GM04504 (cell line): ENCODE results near the gene SET.

Experiments
- DNase-seq: peaks from one replicate; pipeline ENCODE4 v3.0.0-alpha.2; 2012; ENCODE audit warnings: low read depth

The SET gene

DNA sequence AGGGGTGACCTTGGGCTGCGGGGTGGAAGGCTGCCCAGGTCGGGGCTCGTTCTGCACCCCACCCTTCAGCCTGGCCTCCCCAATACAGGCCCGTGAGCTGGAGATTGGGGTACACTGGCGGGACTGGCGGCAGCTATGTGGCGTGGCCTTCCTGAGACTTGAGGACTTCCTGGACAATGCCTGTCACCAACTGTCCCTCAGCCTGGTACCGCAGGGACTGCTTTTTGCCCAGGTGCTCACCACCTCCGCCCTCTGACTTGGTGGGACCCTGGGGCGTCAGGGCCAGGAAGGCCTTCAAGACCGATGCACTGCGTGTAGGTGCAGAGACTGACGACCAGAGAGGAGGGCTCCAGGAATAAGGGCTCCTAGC, 24.4 kb downstream of the SET start:
- no peak for DNase-seq

DNA sequence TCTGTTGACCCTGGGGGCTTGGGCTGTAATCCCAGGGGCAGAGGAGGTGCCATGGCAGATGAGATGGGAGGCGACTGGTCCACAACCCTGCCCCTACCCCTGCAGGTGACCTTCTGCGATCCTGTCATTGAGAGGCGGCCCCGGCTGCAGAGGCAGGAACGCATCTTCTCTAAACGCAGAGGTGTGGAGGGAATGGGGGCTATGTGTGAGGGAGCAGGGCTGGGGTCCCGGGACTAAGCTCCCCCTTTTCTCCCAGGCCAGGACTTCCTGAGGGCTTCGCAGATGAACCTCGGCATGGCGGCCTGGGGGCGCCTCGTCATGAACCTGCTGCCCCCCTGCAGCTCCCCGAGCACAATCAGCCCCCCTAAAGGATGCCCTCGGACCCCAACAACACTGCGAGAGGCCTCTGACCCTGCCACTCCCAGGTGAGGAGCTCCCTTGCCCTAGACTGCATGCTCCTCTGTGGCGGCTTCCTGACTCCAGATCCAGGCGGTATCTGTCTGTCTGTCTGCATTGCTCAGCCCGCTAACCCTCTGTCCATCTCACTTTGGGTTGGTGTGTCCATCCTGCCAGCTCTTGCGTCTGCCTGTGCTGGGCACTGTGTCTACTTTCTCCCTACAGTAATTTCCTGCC, 25.0 kb downstream of the SET start:
- DNase-seq = no peak

DNA sequence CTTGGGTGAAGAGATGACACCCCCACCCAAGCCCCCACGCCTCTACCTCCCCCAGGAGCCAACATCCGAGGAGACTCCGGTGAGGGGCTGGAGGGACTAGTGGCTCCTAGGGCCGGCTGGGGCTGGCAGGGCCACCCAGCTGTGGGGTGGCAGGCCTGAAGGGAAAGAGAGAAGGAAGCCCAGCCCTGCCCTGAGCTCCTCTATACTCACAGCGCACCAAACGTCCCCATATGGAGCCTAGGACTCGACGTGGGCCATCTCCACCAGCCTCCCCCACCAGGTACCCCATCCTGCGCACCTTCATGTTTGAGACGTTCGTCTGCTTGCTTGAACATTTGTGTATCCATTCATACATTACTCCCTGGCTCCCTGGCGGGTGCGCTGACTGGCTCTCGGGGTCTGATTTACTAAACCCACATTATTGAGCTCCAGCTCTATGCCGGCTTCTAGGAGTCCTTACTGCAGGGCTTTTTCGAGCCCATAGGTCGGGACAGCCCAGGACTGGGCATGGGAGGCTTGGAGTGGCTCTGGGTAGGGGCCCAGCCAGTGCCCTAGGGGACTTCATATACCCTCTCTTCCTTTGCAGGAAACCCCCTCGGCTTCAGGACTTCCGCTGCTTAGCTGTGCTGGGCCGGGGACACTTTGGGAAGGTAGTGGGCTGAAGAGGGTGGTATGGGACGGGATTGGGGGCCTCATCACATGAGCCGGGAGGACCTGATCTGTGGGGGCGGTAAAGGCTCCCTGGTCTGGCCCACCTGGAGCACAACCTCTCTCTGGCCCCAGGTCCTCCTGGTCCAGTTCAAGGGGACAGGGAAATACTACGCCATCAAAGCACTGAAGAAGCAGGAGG, 25.8 kb downstream of the SET start:
- DNase-seq = no peak

DNA sequence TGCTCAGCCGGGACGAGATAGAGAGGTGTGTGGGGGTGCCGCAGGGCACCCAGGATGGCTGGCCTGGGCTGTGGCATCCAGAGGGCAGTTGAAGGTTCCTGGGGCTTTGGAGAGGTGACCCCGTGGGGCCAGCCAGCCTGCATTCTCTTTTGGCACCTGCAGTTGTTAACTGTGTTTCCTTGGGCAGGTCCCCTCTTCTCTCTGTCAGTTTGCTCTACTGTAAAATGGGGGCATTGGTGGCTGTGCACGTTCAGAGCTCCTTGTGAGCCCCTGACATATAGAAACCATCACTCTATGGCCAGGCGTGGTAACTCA, 26.4 kb downstream of the SET start:
- no peak for DNase-seq

DNA sequence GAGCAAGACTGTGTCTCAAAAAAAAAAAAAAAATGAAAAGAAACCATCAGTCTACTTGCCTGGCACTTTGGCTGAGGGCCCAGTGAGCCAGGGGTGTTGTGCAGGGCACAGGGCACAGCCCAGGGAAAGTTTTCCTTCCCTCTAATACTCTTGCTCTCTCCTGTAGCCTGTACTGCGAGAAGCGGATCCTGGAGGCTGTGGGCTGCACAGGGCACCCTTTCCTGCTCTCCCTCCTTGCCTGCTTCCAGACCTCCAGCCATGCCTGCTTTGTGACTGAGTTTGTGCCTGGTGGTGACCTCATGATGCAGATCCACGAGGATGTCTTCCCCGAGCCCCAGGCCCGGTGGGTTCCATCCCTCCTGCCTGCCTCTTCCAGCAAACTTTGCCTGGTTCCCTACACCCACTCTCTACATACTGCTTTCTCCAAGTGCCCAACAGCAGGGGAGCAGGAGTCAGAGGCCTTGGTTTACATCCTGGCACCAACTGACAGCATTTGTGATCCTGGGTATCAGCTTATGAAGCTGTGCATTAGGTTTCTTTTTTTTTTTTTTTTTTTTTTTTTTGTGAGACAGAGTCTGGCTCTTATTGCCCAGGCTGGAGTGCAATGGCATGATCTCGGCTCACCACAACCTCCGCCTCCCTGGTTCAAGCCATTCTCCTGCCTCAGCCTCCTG, 27.7 kb downstream of the SET start:
- no peak for DNase-seq

DNA sequence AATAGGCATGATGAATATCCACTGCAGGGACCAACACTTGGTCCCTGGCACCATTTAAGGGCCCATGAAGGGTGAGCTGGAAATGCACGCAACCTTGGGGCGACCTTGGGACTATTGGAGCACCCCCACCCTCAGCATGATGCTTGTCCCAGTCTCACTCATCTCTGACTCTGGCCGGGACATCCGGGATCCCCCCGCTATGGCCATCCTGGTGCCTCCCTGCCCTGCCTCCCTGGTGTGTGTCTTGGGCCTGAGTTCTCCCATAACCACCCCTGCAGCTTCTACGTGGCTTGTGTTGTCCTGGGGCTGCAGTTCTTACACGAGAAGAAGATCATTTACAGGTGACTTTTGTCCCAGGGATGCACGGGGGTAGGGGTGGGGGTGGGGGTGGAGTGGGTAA, 29.0 kb downstream of the SET start:
- no peak for DNase-seq

DNA sequence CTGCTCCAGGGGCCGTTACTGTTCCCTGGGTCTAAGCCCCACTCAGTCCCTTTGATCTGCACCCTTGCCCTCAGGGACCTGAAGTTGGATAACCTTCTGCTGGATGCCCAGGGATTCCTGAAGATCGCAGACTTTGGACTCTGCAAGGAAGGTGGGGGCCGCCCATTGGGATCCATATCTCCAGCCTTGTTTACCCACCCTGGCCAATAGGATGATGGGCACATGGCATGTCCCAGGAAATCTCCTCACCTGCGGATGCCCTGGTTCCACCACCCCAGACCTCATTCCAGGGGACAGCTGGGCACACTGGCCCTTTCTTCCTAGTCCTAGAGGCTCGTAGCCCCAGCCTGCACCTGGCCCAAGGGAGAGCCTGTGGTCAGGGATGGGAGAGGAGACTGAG, 29.5 kb downstream of the SET start:
- no peak for DNase-seq

DNA sequence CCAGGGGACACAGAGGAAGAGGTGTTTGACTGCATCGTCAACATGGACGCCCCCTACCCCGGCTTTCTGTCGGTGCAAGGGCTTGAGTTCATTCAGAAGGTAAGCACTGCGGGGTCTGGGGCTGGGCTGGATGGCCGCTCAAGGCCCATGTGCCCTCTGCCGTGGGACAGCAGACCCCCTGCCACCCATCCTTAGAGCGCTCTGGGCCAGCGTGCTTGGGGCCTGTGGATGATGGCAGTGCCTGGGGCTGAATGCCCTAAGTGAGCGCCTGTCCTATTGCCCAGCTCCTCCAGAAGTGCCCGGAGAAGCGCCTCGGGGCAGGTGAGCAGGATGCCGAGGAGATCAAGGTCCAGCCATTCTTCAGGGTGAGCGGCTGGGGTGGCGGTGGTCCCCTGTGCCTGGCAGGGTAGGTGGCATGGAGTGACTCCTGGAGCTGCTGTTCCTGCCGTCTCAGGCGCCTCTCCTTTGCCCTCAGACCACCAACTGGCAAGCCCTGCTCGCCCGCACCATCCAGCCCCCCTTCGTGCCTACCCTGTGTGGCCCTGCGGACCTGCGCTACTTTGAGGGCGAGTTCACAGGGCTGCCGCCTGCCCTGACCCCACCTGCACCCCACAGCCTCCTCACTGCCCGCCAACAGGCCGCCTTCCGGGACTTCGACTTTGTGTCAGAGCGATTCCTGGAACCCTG, 31.0 kb downstream of the SET start:
- DNase-seq = no peak

DNA sequence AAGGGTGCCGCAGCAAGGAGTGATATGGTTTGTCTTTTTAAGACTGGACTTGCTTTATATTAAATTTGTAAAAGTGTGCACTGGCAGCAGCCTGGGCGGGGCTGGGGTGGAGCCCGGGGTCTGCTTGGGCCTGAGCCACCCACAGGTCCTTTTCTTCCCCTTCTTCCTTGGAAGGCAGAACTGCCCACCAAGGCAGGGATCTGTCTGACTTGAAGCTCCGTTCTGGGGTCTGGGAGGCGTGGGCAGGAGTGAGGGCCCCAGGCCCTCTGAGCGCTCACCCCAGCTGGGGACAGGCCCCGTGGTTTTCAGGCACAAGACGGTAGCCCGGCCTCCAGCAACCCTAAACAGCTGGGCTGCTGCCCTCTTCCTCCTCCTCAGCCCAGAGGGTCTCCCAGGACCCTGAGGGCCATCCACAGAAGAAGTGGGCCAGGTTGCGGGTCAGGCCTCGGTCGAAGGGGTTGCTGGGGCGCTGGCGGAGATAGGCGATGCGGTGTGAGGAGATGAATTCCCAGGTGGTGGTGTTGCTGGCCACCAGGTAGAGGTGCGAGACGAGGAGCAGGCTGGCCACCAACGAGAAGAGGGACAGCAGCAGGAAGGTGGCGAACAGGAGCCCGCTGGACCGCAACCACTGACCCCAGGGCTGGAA, 31.9 kb downstream of the SET start:
- DNase-seq = no peak

DNA sequence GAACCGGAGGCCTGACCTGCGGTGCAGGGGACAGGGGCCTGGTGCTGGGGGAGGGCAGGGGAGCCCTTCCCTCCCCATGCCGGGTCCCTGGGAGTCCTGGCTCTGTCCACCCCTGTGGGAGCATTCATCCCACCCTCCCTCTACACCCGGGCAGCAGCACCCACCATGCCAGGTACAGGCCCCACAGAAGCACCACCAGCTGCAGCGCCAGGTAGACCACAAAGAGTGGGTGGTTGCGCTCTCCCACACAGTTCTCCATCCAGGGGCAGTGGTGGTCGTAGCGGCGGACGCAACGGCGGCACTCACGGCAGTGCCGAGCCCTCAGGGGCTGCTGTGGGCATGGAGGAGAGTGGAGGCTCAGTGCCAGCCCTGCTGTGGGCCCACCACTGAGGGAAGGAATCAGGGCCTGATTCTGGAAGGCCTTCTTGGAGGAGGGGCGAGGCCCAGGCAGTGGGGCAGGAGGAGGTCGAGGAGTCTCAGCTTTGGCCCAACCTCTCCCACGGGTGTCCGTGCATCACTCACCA, 32.5 kb downstream of the SET start:
- no peak for DNase-seq

DNA sequence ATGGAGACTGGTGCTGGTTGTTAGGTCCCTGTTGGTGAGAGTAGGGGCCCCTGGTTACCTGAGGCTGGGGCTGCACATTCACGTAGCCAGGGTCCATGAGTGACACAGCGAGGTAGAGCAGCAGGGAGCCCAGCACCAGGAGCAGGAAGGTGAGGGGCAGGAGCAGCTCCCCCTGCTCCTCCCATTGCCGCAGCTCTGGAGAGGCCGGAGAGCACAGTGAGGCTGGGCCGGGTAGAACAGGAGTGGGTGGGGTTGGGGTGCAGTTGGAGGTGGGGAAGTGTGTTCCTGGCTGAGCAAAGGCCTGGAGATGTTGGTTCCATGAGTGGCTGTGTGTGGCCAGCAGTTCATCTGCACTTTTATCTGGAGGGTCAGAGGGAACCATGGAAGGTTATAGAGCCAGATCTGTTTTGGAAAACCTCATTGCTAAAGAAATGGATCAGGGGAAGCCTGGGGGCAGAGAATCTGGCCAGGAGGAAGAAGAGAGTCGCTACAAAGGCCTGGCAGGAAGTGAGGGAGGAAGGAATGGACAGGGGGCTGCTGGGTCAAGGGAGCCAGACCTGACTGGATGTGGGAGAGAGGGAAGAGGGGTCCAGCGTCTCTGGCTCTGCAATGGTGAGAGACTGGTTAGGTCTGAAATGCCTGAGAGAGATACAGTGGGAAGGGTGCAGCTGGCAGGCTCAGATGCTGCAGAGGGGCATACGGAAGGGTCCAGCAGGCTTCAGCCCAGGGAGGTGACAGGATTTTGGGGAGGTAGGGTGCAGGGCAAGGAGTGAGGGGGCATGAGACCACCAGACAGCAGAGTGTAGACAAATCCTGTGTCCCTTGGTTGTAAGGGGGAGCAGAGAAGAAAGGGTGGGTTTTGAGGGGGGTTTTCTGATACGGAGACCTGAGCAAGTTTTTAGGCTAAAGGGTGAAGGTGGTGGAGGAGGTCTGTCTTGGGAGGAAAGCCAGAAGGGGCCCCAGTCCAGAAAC, 33.6 kb downstream of the SET start:
- no peak for DNase-seq

DNA sequence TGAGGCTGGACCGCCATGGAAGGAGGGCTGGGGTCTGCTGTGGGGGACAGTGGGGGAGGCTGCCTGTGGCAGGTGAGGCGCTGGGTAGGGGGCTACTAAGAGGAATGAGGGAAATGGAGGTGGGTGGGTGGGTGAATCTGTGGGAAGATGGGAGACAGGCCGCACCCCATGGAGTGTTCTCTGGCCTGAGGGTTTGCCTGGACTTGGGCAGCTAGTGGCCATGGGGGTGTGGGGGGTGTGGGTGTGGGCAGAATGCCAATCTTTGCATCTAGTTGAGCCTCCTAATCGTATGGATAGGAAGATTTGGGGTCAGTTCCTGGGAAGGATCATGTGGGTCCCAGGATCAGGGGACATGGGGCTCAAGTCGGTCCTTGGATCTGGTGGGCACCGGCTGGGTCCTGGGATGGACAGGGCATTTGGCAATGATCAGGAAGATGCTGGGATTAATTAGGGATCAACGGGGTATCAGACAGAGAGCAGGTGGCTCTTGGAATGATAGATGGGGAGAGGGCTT, 34.4 kb downstream of the SET start:
- no peak for DNase-seq

DNA sequence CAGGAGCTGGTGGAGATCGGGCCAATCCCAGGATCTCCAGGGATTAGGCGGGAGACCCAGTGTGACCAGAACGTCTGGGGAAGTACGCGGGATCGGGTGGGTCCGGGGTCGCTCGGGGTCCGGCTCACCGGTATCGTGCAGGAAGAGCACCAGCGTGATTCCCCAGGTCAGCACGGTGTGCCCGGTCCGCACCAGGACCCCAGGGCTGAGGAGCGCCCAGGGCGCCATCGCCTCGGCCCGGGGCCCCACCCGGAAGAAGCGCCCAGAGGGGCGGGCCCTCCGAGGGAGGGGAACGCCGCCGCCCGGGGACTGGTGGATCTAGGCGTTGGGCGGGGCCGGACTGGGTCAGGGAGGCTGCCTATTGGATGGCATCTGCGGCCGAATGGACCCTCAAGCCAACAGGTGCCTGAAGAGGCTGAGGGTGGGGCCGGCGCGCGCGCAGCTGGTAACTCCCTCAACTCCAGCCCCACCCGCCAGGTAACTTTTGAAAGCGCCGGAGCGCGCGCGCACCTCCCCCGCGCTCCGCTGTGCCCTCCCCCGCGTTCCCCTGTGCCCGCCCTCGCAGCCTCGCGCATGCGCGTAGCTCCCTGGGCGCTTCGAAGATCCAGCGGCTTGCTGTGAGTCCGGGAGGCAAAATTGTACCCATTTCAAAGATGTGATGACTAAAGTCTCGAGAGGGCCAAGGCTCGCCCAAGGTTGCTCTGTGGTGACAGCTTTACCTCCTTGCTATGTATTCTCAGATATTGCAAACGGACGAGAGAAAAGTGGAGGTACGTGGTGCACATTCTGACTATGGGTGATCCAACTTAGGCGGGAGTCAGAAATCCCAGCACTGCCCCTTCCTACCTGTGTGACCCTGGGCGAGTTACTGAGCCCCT, 35.1 kb downstream of the SET start, which contains the start of gene ZDHHC12:
TSS of gene ZDHHC12 (minus strand) at position 262 of the 878 bp plus-strand sequence. CDS start at position 228, 34 bp downstream.
- peak; percentile 77 for DNase-seq

DNA sequence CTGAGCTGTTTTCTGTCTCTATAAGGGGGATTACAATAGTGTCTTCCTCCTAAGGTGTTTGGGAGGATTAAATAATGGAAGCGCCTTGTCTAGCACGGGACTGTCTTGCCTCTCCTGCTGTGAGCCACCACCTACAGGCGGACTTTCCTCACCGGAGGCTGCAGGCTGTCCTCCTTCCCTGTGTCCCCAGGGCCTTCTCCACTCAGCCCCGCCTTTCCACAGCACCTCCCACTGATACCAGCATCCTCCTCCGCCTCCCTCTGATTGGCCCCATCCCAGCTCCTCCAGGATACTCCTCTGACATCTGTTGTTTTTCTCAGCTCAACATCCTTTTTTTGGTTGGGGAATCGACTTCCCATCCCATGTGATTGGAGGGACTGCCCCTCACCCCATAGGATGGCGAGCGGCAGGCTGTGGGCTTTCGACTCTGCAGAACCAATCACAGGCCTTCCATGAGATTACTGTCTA, 35.8 kb downstream of the SET start:
- peak; percentile 71 for DNase-seq

DNA sequence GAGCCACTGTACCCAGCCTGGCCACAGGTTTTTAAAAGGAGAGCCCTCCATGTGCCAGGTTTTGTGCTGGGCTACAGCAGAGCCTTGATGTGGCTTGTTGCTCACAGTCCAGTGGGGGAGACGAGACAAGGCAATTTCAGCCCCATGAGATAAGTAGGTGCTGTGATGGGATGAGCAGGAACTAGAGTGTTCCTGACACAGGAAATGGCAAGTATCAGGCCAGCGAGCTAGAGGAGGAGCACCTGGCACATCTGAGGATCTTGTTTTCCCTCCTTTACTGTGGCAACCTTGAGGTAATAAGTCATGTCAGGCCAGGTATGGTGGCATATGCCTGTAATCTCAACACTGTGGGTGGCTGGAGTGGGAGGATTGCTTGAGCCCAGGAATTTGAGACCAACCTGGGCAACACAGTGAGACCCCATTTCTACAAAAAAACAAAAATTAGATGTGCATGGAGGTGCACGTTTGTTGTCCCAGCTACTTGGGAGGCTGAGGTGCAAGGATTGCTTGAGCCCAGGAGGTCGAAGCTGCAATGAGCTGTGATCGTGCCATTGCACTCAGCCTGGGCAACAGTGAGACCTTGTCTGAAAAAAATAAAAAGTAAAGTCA, 38.7 kb downstream of the SET start:
- no peak for DNase-seq

DNA sequence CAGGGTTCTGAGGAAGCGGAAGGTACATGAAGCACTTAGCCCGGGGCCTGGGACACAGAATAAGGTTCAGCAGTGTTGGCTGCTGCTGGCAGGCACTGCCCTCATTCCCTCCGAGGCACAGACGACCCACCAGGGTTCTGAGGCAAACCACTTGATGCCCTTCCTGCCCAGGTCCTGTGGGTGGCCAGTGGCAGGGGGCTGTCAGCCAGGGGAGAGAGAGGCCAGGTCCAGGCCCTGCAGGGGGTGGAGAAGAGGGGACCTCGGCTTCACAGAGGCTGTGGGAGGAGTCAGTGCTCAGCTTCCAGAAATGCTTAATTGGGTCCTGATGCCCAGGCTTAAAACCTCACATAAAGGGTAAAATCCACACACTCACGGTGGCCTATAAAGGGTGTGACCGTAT, 39.3 kb downstream of the SET start:
- no peak for DNase-seq

DNA sequence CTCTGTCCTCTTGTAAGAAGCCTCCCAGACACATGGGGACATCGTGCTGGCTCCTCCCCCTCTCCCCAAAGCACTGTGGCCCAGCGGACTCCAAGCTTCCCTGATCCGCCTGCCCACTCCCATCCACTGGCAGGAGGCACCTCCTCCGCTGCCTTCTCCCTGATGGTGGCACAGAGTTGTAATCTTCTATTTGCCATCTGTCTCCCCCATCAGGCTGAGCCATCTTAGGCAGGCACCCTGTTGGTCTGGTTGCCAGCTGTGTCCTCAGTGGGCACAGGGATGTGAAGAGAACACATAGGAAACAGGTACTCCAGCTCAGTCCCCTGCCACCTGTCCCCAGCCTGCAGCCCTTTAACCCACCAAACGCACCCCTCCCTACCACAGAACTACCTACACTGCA, 40.3 kb downstream of the SET start:
- DNase-seq = no peak

DNA sequence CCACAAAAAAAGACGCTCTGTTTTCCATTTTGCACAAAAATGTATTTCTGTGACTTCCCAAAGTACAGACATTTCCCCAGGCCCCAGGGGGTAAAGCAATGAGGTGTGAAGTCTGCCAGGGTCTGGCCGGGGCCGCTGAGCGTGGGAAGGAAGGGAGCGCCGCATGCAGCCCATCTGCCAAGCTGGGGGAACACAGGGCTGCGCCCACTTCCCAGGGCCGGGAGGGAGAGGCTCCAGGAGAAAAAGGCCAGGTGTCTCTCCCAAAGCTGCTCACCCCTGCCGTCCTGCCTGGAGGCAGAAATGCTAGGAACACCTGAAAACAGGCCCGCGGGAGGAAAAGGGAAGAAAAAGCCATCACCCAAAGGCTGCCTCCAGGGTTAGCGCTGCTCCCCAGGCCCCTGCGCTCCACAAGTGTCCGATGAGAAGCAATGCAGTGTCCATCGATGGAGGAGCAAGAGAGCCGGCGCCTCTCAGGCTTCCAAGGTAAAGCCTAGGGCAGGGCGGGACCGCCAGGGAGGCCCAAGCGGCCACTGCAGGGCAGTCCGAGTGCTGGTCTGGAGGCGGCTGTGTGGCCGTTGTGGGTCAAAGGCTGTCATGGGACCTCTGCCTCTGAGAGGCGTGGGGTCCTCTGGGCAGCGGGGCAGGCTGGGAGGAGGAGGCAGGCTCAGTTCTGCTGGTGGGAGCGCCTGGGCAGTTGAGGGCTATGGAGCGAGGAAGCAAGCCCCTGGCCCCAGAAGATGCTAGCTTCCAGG, 40.9 kb downstream of the SET start:
- DNase-seq = no peak
